Testis (tissue), 2 donors: ENCODE measurements around the gene NUDT16.

Source experiments
- CTCF ChIP-seq, 3 experiments: fragments of 450-650 bp in 2 of 3; fragments of 200-600 bp in 1 of 3; sonication (generic) in 1 of 3; IDR thresholded peaks; one replicate each; pipeline ENCODE4 v1.5.1; 2016 to 2019; ENCODE audit warnings: antibody characterized with exemption in 3 of 3, mild to moderate bottlenecking in 2 of 3, moderate library complexity in 1 of 3
- POLR2A ChIP-seq: fragments of 450-650 bp; IDR thresholded peaks from one replicate; pipeline ENCODE4 v1.6.1; 2017; ENCODE audit warnings: antibody characterized with exemption, mild to moderate bottlenecking, moderate library complexity

DNA sequence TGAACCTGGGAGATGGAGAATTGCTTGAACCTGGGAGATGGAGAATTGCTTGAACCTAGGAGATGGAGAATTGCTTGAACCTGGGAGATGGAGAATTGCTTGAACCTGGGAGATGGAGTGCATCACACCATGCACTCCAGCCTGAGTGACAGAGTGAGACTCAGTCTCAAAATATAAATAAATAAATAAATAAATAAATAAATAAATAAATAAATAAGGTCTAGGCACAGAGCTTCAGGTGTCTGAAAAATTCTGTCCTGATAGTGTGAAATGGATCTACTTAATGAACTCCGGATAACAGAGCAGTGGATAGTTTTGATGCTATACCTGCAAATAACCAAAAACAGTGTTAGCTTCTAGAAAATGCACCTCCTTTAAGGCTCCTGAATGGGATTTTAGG, 24.3 kb upstream of the NUDT16 start:
- no peak for TF ChIP-seq CTCF (IDR thresholded peaks at IDR 0.05)
- TF ChIP-seq POLR2A, result no peak
